Activated CD4-positive, CD25-positive, alpha-beta regulatory T cell treated with anti-CD3 and anti-CD28 coated beads, Interleukin-2, amount 50 U/mL, for 72 hours (primary cell): ENCODE measurements around the gene STYK1.
"Not testable (repeated sequence)": the region's sequence is repeated elsewhere in the genome, so short reads cannot be mapped to it uniquely, and the experiment has no call there.

Source experiments
- DNase-seq: peaks from one replicate; pipeline ENCODE4 v3.0.0; 2021

STYK1 gene

DNA sequence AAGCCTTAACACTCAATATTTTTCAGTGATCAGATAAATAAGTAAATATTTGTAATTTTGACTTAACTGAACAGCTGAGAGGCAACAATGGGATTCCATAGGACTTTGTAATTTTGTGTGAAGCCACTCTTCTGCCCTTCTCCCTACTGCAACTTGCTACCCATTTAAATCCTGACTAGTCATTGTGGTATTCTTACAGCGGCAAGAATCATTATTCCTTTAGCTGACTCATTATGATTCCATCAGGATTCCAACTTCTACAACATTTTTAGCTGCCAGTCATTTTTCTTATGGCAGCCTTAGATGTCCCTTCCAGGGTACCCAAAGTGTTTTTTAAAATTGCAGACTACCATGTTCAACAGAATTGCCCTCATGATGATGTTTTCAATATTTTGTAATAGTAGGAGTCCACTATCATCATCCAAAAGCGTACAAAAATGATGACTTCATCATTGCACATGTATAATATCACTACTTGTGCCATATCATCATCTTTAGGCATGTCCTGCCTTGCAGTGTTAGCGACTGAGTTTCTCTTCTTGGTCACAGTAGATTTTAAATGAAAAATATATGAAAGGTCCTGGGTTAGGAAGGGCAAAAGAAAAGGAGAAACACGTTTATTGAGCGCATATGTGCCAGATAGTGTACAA is 55.4 kb downstream of the STYK1 start:
- DNase-seq: no peak

DNA sequence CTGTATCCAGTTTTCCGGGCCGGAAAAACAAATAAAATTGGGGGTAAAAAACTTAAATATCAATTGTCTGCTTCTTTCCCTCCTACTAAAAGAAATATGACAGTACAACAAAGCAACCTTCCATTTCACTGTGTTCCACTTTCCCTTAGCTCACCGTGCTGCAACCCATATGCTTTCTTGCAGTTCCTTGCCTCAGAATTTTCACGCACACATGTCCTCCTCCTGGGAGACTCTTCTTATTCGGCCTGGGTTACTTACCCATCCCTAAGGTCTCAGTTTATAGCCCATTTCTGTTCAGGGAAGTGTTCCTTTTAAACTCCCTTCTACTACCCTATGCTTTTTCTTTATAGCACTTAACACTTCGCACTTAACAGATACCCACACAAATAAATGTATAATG is 56.0 kb downstream of the STYK1 start:
- no peak for DNase-seq

DNA sequence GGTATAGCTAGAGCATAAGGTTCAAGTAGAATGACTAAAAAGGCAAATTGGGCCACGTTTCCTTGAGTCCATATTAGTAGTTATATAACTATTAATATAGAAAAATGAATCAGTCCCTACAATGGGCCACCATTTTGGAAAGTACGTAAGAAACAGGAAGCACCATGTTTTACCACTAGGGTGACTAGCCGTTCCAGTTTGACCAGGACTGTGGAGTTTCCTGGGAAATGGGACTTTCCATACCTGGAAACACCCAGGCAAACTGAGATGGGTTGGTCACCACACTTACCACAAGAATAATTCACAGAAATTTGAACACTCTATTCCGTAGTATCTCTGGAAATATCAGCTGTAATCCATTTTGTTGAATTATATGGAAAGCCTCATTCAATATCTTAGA is 58.3 kb downstream of the STYK1 start:
- DNase-seq: no peak

DNA sequence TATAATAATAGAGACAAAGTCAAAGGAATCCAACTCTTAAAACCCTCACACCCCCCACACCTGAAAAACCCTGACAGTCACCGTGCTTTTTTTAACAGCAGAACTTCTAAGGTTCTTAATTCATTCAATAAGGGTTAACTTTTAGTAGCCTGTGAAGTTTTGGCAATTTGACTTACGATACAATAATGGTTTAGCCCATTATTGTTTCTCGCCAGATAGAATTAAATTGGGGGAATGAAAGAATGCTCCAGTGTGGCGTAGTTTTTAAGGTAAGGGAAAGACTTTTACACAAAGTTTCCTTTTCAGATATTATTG is 59.8 kb downstream of the STYK1 start:
- DNase-seq: no peak

DNA sequence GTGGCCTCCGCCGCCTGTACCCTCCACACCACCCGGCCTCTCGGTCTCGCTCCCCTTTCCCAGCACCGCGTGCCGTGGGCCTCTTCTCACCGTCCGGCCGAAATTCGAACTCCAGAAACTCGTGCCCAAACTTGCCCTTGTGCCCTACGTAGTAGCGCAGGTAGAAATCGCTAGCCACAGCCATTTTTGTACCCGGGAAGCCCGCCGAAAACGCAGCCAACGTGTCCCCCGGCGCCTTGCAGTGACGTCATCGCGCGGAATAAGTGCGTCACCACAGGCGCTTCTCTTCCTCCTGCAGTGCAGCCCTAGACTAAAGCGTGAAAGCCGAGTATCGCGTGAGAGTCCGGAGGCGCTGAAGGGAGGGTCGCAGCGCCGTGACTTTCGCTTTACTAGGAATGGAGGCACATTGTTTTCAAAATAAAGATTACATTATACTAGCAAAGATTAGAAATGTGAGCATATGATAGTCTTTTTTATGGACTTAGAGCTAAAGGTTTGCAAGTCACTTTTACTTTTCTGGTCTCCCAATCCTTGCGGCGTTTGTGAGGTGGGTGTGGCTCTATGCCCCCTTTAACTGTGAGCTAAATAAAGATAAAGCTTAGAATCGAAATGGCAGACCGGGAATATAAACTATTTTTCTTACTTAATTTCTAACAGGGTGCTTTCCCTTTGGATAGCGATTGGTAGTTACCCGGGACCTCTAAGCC is 60.4 kb downstream of the STYK1 start, which contains the start of gene MAGOHB:
Gene MAGOHB, minus strand, starts transcription at position 261 of the 707 bp plus-strand sequence. Its CDS starts 77 bp downstream, at position 184.
- peak; percentile 99 for DNase-seq

DNA sequence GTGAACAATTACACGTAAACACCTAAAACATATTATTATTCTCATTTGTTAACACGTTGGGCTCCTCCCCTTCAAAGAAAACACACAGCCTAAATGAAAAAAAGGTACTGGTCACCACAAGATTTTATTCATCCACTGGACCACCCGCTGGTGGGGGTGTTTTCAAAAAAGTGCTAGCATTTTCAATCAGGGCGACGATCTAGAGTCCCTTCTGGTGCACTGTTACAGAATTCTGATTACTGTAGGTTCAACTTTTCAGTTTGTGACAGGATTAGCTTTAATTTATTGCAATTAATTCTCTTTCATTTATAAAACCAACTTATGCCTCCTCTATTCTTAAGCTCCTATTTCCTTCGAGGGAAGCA is 60.9 kb downstream of the STYK1 start:
- no peak for DNase-seq

DNA sequence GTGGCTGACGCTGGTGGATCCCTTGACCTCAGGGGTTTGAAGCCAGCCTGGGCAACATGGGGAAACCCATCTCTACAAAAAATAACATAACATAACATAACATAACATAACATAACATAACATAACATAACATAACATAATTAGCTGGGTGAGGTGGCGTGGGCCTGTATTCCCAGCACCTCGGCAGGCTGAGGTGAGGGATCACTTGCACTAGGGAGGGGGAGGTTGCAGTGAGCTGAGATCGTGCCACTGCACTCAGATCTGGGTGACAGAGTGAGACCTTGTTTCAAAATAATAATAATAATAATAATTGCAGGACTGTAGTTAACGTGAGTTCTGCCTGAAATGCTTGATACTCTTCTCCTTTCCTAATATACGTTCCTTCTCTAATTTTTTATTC is 61.7 kb downstream of the STYK1 start:
- DNase-seq: no peak

DNA sequence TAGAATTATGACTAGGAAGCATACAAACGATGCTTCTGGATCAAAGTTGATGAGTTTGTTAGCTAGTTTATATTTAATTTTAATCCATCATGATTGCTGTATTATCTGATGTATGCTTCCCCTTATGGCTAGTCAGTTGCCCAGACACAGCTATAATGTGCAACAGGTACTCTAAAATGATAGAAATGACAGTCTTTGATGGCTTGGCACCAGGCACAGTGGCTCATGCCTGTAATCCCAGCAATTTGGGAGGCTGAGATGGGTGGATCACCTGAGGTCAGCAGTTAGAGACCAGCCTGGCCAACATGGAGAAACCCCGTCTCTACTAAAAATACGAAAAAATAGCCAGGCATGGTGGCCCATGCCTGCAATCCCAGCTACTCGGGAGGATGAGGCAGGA is 62.6 kb downstream of the STYK1 start:
- DNase-seq: not testable (repeated sequence)

DNA sequence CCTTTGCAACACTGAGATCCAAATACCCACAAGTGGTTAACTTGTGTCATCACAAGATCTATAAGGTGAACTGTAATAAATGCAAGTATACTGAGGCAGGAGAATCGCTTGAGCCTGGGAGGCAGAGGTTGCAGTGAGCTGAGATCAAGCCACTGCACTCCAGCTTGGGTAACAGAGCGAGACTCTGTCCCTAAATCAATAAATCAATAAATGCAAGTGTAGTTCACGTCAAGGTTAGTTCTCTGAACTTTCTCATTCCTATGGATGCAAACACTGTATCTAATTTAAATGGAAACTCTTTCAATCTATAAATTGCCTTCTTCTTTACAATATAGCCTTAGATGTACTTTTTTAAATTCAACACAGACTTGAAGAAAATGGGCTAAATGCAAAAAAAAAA is 63.7 kb downstream of the STYK1 start:
- DNase-seq: no peak

DNA sequence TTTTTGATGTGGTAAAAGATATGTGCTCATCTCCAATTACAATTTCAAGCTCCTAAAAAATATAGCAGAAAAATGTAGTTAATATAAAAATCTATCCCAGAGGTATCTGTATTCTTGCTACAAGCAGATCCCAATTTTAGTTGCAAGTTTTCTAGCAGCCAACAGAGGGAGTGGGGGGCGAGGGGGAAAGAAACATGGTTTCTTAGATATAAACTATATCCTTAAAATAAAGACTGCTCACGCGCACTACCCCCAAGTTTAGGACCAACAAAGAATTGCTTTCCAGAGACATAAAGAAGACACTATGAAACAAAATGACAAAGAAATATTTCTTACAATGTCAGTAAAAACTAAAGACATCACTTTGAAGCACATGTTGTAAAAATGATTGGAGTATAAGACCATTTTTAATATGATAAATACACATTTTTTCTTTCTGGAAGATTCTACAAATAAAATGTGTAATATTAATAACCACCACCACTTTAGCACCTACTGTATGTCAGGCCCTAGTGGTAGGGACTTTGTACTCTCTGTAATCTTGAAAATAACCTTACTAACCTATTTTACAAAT is 65.9 kb downstream of the STYK1 start:
- DNase-seq: no peak

DNA sequence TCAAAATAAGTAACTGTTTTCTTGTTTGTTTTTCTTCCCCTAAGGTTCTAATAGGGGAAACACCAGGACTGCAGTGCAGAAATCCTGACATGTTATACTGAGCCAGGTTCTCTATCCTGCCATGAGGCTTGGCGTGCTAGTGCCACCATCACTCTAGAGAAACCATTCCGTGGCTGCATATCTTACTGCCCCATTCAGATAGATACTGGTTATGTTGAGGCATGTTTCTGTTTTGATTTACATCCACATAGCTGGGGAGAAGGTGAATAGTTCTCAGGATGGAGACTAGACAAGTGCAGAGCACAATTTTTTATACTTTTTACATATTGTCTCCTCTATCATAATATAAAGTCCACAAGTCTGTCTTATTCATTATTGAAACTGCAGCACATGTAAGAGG is 72.0 kb downstream of the STYK1 start:
- no peak for DNase-seq

DNA sequence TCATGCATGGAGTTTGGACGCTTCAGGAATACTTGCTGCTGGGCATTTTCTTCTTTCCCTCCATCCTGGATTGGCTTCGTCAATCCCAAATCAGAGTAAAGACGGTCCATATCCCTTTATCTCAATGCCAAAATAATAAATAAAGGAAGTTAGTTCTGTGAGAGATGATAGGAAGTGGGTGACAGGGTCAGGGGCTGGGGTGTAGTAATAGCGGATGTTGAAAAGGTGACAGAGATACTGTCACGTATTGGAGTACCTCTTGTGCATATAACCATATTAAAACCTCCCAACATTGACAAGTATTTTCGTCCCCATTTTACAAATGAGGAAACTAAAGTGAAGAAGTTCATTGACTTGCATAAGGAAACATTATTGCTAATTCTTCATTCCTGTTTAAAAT is 72.9 kb downstream of the STYK1 start:
- DNase-seq: no peak

DNA sequence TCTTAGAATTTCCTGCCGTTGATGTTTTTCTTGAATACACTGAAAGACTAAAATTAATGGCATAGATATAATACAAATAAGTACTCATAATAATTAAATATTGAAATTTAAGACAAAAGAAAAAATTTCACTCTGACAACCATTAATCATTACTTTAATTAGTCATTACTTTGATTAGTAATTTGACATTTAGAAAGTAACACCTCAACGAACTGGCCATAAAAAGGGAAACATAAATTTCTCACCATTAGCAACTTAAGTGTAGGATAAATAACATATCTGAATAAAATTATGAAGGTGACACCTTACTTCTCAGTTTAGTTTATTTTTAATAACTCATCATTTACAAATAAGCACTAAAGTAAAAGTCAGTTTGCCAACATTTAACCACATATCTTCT is 78.0 kb downstream of the STYK1 start:
- no peak for DNase-seq

DNA sequence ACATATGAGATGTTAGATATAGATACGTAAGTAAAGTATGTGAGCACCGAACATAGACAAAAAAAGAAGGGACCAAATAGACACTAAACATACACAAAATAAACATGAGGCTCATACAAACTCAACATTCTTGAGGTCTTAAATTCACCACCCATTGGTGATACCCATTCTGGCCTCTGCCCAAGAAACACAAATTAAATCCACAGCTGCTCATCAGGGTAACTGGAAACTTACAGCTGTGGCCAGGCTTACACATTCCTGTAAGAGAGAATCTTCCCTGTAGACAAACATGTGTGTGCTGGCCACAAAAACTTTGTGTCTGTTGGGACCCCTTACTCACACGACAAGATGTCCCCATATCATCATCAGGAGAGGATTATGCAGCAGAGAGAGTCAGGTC is 82.9 kb downstream of the STYK1 start:
- no peak for DNase-seq

DNA sequence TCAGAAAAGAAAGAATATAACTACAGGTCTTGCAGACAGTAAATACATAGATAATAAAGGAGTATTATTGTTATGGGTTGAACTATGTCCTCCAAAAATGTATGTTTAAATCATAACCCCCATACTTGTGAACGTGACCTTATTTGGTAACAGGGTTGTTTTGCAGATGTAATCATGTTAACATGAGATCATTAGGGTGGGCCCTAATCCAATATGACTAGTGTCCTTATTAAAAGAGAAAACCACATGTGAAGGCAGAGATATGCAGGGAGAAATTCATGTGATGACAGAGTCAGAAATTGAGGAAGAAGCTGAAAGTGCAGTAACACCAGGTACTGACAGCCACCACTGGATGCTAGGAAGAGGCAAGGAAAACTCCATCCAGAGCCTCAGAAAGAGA is 89.4 kb downstream of the STYK1 start:
- no peak for DNase-seq

DNA sequence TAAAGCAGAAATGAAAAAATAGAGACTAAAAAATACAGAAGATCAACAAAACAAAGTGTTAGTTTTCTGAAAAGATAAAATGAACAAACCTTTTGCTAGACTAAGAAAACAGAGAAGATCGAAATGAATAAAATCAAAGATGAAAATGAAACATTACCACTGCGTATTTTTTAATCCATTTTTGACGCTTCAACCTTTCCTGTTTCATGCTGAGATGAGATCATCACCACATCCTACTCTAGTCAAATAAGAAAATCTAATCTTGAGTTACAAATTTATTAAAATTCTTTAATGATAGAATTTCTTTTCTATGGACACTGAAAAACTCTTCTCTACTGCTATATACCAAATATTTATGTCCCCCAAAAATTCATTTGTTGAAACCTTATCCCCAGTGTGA is 91.1 kb downstream of the STYK1 start:
- no peak for DNase-seq

DNA sequence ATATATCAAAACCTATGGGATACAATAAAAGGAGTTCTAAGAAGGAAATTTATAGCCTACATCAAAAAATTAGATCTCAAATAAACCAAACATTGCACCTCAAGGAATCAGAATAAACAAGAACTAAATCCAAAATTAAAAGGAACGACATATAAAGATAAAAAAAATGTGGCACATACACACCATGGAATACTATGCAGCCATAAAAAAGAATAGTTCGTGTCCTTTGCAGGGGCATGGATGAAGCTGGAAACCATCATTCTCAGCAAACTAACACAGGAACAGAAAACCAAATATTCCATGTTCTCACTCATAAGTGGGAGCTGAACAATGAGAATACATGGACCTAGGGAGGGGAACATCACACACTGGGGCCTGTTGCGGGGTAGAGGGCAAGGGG is 91.7 kb downstream of the STYK1 start:
- not testable (repeated sequence) for DNase-seq

DNA sequence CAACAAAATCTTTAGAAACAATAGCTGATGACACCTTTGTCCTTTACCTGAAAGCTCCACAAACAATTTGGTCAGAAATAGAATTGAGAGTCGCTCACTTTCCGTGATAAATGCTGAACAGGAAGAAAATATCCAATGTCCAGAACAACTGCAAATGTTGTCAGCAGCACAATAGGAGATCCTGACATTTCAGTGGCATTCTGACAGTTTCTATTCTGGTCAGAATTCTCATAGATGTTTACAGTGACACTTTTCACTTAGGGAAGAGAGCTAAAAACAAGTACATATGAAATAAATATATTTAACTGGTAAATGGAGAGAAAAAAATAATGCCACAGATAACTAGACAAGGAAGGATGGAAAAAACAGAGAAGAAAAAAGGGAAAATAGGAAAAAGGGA is 99.5 kb downstream of the STYK1 start:
- no peak for DNase-seq

DNA sequence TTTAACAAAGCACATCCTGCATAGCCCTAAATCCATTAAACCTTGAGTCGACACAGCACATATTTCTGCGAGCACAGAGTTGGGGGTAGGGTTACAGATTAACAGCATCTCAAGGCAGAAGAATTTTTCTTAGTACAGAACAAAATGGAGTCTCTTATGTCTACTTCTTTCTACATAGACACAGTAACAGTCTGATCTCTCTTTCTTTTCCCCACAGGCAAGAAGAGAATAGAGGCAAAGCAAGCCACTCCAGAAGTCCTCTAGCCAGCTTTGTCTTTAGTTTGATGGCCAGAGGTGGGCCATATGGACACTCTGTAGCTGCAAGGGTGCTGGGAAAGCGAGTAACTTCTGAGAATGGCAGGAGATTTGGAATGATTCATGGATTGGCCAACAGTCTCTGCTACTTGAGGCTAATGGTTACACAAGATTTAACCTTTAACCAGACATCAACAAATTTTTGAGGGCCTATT is 101.8 kb downstream of the STYK1 start:
- DNase-seq: not testable (repeated sequence)

DNA sequence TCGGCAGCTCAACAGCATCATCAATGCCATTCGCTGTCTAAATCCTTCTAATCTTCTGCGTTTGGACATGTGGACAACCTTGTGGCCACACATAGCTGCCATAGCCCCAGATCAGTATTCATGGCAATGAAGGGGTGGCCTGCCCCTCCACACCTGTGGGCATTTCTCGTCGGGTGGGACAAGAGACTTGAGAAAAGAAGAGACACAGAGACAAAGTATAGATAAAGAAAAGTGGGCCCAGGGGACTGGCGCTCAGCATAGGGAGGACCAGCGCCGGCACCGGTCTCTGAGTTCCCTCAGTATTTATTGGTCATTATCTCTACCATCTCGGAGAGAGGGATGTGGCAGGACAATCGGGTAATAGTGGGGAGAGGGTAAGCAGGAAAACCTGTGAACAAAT is 102.7 kb downstream of the STYK1 start:
- no peak for DNase-seq
